DOHH2 (cell line): ENCODE measurements around the gene NBAS.

Experiments used
- CTCF ChIP-seq: fragments of 200-600 bp; sonication (generic); IDR thresholded peaks from one replicate; pipeline ENCODE4 v1.5.1; 2014; ENCODE audit warnings: antibody characterized with exemption, mild to moderate bottlenecking, low read depth, low read length; ENCODE audit not compliant: poor library complexity, severe bottlenecking
- EZH2phosphoT487 ChIP-seq: fragments of 200-600 bp; sonication (generic); IDR thresholded peaks from 2 replicates; pipeline ENCODE4 v1.6.1; 2017; ENCODE audit warnings: borderline replicate concordance, mild to moderate bottlenecking, antibody characterized with exemption, low read length, moderate library complexity, mixed read lengths

GRCh38 chr2:15246870-15247269 lies 314.3 kb downstream of the NBAS start:
- TF ChIP-seq EZH2phosphoT487 (no peak), CTCF (no peak)
